ENCODE data around the gene KCNK18. TPM values are rescaled to one million over a fixed set of nuclear protein-coding genes. Genes with fewer than 3 reads are reported as not detected.
A peak's percentile ranks its signal among the peaks of the same experiment; 100 is the strongest.

KCNK18 gene
- total RNA-seq, 2 experiments from 2014 or later, result not detected

DNA sequence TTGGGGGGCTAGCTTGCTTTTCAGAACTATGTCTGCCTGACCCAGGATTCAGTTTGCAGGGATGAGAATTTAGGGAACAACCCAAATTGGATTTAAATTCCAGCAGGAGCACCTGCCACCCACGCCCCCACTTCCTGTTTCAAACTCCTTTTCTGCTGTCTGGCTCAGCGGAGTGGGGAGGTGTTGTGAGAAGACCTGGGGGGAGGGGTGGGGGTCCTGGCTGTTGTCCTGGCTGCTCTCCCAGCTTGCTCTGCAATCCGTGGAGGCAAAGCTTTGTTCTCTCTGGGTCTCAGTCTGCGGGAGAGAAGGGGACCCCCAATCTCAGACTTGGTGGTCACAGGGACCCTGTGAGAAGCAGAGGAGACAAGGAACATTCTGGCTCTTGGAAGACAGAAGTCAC, 799 bp downstream of the KCNK18 start:
- CTCF ChIA-PET, result interaction anchor here (0.8 to 1.5 kb wide), 2 partner anchors 12 to 122 kb away, joined by 3 to 4 read pairs; no protein-coding TSS in a partner anchor
- Mint-ChIP-seq H3K27ac (no peak overlapping the region), H3K36me3 (ENCODE audit: low read depth) (no peaks in the 10 kb centered on the region), H3K9me3 (ENCODE audit: low read depth) (no peaks in the 10 kb centered on the region), H3K4me1 (no peaks in the 10 kb centered on the region), H3K4me3 (no peak overlapping the region), H3K27me3 (peaks cover 3% of the 10 kb centered on the region)
- ATAC-seq (no peak), DNase-seq (no peak)
- POLR2A ChIA-PET, result no interaction called here
- intact Hi-C loops (cut with DNase I, micrococcal nuclease), result no loop called here

DNA sequence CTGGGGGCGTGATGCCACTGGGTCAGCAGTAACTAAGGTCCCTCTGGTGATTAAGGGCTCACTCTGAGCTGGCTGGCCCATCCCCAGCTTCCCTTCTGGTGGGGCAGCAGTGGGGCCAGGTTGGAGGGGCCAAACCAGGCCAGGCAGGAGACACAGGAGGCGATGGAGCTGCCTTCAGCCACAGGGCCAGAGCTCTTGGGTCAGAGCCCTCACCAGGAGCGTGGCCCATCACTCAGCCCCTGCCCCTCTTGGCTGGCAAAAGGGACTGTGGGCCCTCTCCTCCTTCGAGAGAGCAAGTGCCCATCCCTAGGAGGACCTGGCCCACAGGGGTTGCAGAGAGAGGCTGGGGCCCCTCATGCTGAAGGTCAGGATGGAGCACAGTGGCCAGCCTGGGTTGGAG, 4.5 kb downstream of the KCNK18 start:
- H3K9me3 Mint-ChIP-seq (ENCODE audit: low read depth), result peaks cover 1% of the 10 kb centered on the region
- H3K4me3 Mint-ChIP-seq, result no peak overlapping the region
- ChIA-PET POLR2A (no interaction called here), CTCF (interaction anchor here (0.7 to 1.6 kb wide), 2 partner anchors 15 to 86 kb away, joined by 4 to 5 read pairs; no protein-coding TSS in a partner anchor)
- H3K4me1 Mint-ChIP-seq, result no peaks in the 10 kb centered on the region
- H3K27me3 Mint-ChIP-seq, result peaks cover 8% of the 10 kb centered on the region
- DNase-seq (no peak), ATAC-seq (no peak)
- H3K27ac Mint-ChIP-seq, result no peak overlapping the region
- intact Hi-C loops (cut with DNase I, micrococcal nuclease), result no loop called here
- no peaks in the 10 kb centered on the region for H3K36me3 Mint-ChIP-seq (ENCODE audit: low read depth)

DNA sequence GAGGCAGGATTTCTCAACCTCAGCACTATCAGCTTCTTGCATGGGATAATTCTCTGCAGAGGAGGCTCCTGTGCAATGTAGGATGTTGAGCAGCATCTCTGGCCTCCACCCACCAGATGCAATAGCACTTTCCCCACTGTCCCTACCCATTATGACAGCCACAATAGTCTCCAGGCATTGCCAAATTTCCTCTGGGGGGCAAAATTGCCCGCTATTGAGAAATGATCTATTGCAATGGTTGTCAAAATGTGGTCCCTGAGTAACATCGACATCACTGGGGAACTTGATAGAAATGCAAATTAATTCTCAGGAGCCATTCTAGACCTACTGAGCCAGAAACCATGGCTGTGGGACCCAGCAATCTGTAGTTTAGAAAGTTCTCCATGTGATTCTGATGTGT, 7.0 kb downstream of the KCNK18 start:
- ChIA-PET CTCF (interaction anchor here (1.7 kb wide), 1 partner anchor 12 kb away, joined by 6 read pairs; no protein-coding TSS in a partner anchor), POLR2A (no interaction called here)
- H3K36me3 Mint-ChIP-seq (ENCODE audit: low read depth), result no peaks in the 10 kb centered on the region
- intact Hi-C loops (cut with DNase I, micrococcal nuclease), result no loop called here
- H3K27me3 Mint-ChIP-seq, result peaks cover 18% of the 10 kb centered on the region
- H3K27ac Mint-ChIP-seq, result no peak overlapping the region
- no peak overlapping the region for H3K4me3 Mint-ChIP-seq
- peaks cover 1% of the 10 kb centered on the region for H3K9me3 Mint-ChIP-seq (ENCODE audit: low read depth)
- ATAC-seq (no peak), DNase-seq (no peak)
- H3K4me1 Mint-ChIP-seq, result no peaks in the 10 kb centered on the region

DNA sequence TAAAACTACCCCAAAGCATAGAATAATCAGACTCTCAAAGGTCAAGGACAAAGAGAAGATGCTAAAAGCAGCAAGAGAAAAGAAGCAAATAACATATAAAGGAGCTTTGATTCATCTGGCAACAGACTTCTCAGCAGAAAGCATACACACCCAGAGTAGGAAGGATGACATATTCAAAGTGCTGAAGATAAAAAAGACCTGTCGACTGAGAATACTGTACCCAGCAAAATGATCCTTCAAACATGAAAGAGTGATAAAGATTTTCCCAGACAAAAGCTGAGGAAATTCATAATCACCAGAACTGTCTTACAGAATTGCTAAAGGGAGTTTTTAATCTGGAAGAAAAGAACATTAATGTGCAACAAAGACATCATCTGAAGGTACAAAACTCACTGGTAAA, 14.9 kb downstream of the KCNK18 start:
- Mint-ChIP-seq H3K27me3 (peaks cover 43% of the 10 kb centered on the region), H3K4me3 (no peak overlapping the region), H3K27ac (no peak overlapping the region), H3K36me3 (ENCODE audit: low read depth) (peaks cover 3% of the 10 kb centered on the region), H3K4me1 (peaks cover 2% of the 10 kb centered on the region), H3K9me3 (ENCODE audit: low read depth) (peaks cover 11% of the 10 kb centered on the region)
- DNase-seq (no peak), ATAC-seq (no peak)
- CTCF ChIA-PET, result interaction anchor here (1.1 to 2.0 kb wide), 2 partner anchors 108 to 231 kb away, joined by 3 to 4 read pairs; no protein-coding TSS in a partner anchor
- POLR2A ChIA-PET, result no interaction called here
- intact Hi-C loops (cut with DNase I, micrococcal nuclease), result no loop called here

DNA sequence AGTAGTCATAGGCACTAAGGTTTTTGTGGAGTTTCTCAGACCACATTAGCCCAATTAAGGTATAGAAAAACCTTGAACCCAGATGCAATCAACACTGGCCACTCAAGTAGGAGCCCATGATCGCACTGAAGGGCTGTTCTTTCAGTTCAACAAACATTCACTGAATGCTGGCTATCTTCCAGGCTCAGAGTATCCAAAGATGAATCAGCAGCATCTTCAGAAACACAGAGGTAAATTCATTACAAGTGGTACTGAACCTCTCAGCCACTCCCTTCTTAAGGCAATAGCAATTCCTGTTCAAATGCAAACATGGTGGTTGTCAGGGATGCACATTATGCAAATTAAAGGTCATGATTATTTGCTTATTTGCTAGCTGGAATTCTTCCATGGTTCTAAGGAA, 17.1 kb downstream of the KCNK18 start:
- H3K4me1 Mint-ChIP-seq, result peaks cover 3% of the 10 kb centered on the region
- H3K27me3 Mint-ChIP-seq, result peaks cover 36% of the 10 kb centered on the region
- no peak overlapping the region for H3K27ac Mint-ChIP-seq
- no peak overlapping the region for H3K4me3 Mint-ChIP-seq
- DNase-seq (no peak), ATAC-seq (no peak)
- peaks cover 3% of the 10 kb centered on the region for H3K36me3 Mint-ChIP-seq (ENCODE audit: low read depth)
- intact Hi-C loops (cut with DNase I, micrococcal nuclease), result no loop called here
- ChIA-PET POLR2A (no interaction called here), CTCF (interaction anchor here (1.6 to 4.6 kb wide), 3 partner anchors 12 to 104 kb away, joined by 3 to 92 read pairs (median 26); no protein-coding TSS in a partner anchor)
- peaks cover 11% of the 10 kb centered on the region for H3K9me3 Mint-ChIP-seq (ENCODE audit: low read depth)

DNA sequence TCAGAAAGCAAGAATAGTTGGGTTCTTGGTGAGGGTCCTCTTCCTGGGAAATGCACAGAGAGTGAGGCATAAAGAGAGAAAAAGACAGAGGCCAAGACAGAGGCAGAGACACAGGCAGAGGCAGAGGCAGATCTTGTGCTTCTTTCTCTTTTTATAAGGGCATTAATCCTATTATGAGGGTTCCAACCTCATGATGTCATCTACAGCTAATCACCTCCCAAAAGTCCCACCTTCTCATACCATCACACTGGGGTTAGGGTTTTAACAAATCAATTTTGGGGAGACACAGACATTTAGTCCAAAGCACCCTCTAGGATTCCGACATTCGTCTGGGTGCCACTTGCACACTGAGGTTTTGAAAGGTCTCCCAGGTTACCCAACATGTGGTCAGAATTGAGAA, 17.8 kb downstream of the KCNK18 start:
- Mint-ChIP-seq H3K9me3 (ENCODE audit: low read depth) (peaks cover 11% of the 10 kb centered on the region), H3K4me1 (peaks cover 3% of the 10 kb centered on the region), H3K36me3 (ENCODE audit: low read depth) (peaks cover 3% of the 10 kb centered on the region), H3K4me3 (no peak overlapping the region), H3K27ac (no peak overlapping the region), H3K27me3 (peaks cover 32% of the 10 kb centered on the region)
- no peak for ATAC-seq
- intact Hi-C loops (cut with DNase I, micrococcal nuclease), result loop anchor here in 1 of 2 experiments (5.0 kb wide), 1 partner anchor 227 kb away; no protein-coding TSS in a partner anchor
- ChIA-PET CTCF (interaction anchor here (1.6 to 4.6 kb wide), 3 partner anchors 11 to 103 kb away, joined by 3 to 92 read pairs (median 26); no protein-coding TSS in a partner anchor), POLR2A (no interaction called here)
- DNase-seq, result no peak

DNA sequence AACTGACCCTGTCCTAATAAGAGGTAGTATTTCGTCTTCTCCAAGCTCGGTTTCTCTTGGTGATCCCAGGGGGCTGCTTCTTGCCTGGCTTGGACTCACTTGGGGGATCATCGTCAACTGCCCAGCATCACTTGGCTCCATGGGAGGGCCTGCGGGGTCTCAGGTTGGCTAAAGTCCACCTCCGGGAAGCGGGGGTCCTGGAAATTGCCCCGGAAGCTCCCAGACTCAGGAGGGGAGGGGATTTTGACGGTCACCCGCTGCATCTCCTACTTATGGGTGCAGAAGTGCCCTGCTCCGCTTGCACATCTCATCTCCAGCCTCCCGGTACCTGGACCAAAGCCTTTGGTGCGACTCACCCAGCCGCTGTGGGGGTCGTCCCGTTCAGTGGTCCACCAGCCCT, 18.7 kb downstream of the KCNK18 start:
- H3K9me3 Mint-ChIP-seq (ENCODE audit: low read depth), result peaks cover 11% of the 10 kb centered on the region
- intact Hi-C loops (cut with DNase I, micrococcal nuclease), result loop anchor here (1.0 to 5.0 kb wide), 5 partner anchors 104 to 1025 kb away; partner anchors contain the start of gene PDZD8 (in 1 of the 2)
- H3K36me3 Mint-ChIP-seq (ENCODE audit: low read depth), result peaks cover 3% of the 10 kb centered on the region
- peaks cover 3% of the 10 kb centered on the region for H3K4me1 Mint-ChIP-seq
- no peak overlapping the region for H3K27ac Mint-ChIP-seq
- ChIA-PET POLR2A (no interaction called here), CTCF (interaction anchor here (0.6 to 4.6 kb wide), 34 partner anchors 9 to 553 kb away, joined by 3 to 92 read pairs (median 4); no protein-coding TSS in a partner anchor)
- ATAC-seq (no peak), DNase-seq (no peak)
- H3K4me3 Mint-ChIP-seq, result peak overlapping the region; percentile 13
- H3K27me3 Mint-ChIP-seq, result peaks cover 26% of the 10 kb centered on the region

DNA sequence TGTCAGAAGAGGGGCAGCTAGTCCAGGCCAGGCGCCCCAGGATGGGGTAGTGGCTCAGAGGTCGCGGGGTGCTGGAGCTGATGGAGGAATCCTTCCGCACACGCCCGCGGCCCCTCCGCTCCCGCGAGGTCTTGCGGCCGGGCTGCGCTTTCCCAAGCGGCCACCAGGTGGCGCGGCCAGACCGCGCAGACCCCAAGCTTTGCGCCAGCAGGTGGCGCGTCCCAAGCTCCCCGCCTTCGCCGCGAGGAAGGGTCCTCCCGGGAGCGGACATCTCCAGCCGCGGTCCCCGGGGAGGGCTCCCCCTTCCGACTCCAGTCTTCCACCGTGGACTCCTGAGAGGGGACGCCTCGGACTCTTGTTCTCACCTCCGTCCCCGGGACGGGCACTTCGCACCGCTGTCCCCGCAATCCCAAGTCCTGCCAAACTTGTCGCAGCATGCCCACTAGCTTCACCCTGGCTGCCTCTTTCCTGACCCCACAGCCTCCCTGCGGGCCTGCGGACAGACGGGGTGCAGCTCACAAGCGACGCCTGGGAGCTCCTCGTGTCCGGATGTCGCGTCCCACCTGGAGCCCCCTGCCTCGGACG, 19.4 kb downstream of the KCNK18 start:
- CTCF ChIA-PET, result interaction anchor here (0.6 to 4.6 kb wide), 46 partner anchors 9 to 492 kb away, joined by 3 to 92 read pairs (median 4); no protein-coding TSS in a partner anchor
- Mint-ChIP-seq H3K4me3 (peak overlapping the region; percentile 63), H3K4me1 (peaks cover 3% of the 10 kb centered on the region), H3K27me3 (peaks cover 26% of the 10 kb centered on the region), H3K36me3 (ENCODE audit: low read depth) (no peaks in the 10 kb centered on the region), H3K9me3 (ENCODE audit: low read depth) (peaks cover 5% of the 10 kb centered on the region), H3K27ac (no peak overlapping the region)
- intact Hi-C loops (cut with DNase I, micrococcal nuclease), result loop anchor here (1.0 to 5.0 kb wide), 5 partner anchors 104 to 1024 kb away; partner anchors contain the start of gene PDZD8 (in 1 of the 2)
- ATAC-seq, result peak; percentile 88
- peak; percentile 83 for DNase-seq
- POLR2A ChIA-PET, result interaction anchor here (0.6 kb wide), 2 partner anchors 42 to 444 kb away, joined by 3 to 4 read pairs; no protein-coding TSS in a partner anchor

DNA sequence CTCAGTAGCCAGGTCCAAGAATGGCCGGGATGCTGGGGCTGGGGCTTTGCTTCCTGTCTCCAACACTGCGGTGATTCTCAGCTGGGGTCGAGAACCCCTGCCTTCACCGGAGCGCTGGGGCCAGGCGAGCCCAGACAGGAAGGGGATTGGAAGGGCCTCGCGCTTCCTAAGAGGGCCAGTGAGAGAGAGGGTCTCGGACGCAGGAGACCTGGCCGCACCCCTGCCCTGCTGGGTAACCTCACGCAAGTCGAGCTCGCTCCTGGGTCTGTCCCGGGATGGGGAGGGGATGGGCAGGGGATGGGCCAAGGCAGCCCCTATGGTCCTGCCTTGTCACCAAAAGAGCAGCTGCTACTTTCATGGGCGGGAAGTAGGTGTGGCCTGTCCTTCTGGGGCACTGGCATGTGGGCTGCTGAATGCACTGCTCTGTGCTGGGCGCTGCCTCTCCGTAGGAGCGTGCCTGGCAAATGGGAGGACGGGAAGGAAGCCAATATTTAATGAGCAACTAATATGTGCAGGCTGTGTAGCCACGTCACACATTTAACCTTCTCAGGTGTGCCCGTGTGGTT, 20.0 kb downstream of the KCNK18 start:
- Mint-ChIP-seq H3K27ac (no peak overlapping the region), H3K9me3 (ENCODE audit: low read depth) (no peaks in the 10 kb centered on the region), H3K4me3 (peak overlapping the region; percentile 63), H3K27me3 (peaks cover 26% of the 10 kb centered on the region), H3K4me1 (peaks cover 3% of the 10 kb centered on the region), H3K36me3 (ENCODE audit: low read depth) (no peaks in the 10 kb centered on the region)
- POLR2A ChIA-PET, result interaction anchor here (0.6 kb wide), 2 partner anchors 43 to 445 kb away, joined by 3 to 4 read pairs; no protein-coding TSS in a partner anchor
- peak; percentile 67 for ATAC-seq
- intact Hi-C loops (cut with DNase I, micrococcal nuclease), result loop anchor here (1.0 to 5.0 kb wide), 5 partner anchors 103 to 1024 kb away; partner anchors contain the start of gene PDZD8 (in 1 of the 2)
- DNase-seq, result peak; percentile 38
- CTCF ChIA-PET, result interaction anchor here (0.6 to 4.6 kb wide), 40 partner anchors 9 to 1467 kb away, joined by 3 to 92 read pairs (median 4); no protein-coding TSS in a partner anchor

DNA sequence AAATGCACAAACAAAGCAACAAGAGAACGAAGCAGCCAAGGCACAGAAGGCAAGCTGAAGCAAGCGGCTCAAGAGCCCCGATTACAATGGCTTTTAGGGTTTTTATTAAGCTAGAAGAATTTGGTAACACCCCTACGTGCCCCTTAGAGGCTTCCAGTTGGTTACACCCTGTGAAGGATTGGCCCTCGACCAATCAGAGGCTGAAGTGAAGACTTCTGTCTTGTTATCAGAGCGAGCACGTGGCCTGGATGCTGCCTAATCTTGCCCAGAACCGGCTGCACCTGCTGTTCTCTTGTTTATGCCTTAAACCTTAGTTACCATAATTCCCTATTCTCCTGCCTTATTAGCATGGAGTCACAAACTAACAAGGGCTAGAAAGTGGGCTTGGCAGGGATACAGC, 21.4 kb downstream of the KCNK18 start:
- POLR2A ChIA-PET, result no interaction called here
- intact Hi-C loops (cut with DNase I, micrococcal nuclease), result loop anchor here in 1 of 2 experiments (5.0 kb wide), 1 partner anchor 224 kb away; no protein-coding TSS in a partner anchor
- Mint-ChIP-seq H3K27me3 (peaks cover 21% of the 10 kb centered on the region), H3K27ac (no peak overlapping the region), H3K9me3 (ENCODE audit: low read depth) (no peaks in the 10 kb centered on the region), H3K36me3 (ENCODE audit: low read depth) (no peaks in the 10 kb centered on the region), H3K4me1 (peaks cover 3% of the 10 kb centered on the region), H3K4me3 (no peak overlapping the region)
- ATAC-seq, result no peak
- DNase-seq, result no peak
- CTCF ChIA-PET, result interaction anchor here (0.6 to 4.6 kb wide), 3 partner anchors 8 to 229 kb away, joined by 3 to 92 read pairs (median 3); no protein-coding TSS in a partner anchor

DNA sequence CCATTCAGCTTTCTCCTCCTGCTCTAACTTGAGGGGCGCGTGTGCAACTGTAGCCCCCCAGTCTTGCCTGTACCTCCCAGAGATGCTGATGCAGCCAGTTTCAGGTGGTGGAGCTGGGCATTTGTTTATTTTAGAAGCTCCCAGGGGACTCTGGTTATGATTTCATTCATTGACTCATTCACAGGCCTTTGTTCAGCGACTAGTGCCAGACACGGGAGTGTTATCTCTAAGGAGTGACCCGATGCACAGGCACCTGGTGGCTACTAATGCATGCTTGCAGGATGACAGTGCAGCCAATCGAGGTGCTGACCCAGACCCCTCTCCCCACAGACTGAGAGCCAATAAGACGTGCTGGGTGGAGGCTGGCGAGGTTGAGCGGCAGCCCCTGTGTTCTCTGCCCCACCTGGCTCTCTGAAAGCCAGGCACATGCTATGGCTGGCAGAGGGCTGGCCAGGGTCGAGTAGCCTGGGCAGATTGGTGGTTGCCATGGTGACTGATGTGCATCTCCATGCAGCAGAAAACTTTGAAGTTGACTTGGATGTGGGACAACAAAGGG, 23.9 kb downstream of the KCNK18 start:
- no peak for DNase-seq
- Mint-ChIP-seq H3K27ac (no peak overlapping the region), H3K36me3 (ENCODE audit: low read depth) (no peaks in the 10 kb centered on the region), H3K4me3 (no peak overlapping the region), H3K9me3 (ENCODE audit: low read depth) (no peaks in the 10 kb centered on the region), H3K4me1 (peaks cover 3% of the 10 kb centered on the region), H3K27me3 (peaks cover 5% of the 10 kb centered on the region)
- intact Hi-C loops (cut with DNase I, micrococcal nuclease), result no loop called here
- ATAC-seq, result no peak
- CTCF ChIA-PET, result interaction anchor here (1.2 kb wide), 1 partner anchor 97 kb away, joined by 3 read pairs; no protein-coding TSS in a partner anchor
- POLR2A ChIA-PET, result no interaction called here
